Measurements from ENCODE around the gene TTBK2.

- TF ChIP-seq GABPA (IDR thresholded peaks at IDR 0.05 in 1 of 2, conservative IDR thresholded peaks at IDR 0.05 in 1 of 2) (no peak), YY1 (IDR thresholded peaks at IDR 0.05) (no peak), CTCF (IDR thresholded peaks at IDR 0.05; ENCODE audit: low read depth, low read length, missing input control) (no peak), JUND (IDR thresholded peaks at IDR 0.05) (no peak), TAF1 (conservative IDR thresholded peaks at IDR 0.05) (no peak), EGR1 (IDR thresholded peaks at IDR 0.05; ENCODE audit: low read depth in 2 of 2) (no peak)
Observed at GRCh38 chr15:42955518-42955917, 34.9 kb upstream of the TTBK2 start.

Measured in liver (tissue), 3 donors.